ENCODE data around the gene ITGA11.

DNA sequence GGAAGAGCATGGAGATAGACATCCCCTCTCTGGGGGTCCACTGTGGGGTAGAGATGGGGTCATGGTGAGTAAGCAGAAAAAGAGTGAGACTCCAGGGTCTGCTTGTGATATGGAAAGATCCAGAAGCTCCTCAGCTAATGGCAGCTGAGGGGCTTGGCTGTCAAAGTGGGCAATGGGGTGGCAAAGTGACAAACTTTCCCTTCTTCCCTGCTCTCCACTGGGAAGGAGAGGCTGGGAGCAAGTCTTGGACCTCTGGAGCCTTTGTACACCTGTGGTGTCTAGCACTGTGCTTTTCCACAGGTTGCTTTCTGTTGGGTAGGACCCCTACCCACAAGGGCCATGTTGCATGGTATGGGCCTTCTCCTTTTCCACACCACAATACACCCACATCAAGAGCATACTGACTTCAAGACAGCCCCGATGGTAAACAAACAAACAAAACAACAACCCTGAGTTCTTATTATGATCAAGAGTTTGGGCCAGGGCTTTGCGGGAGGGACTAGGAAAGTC, 3.5 kb downstream of the ITGA11 start:
- TF ChIP-seq POLR2AphosphoS5 (IDR thresholded peaks at IDR 0.05; ENCODE audit: low read depth, low read length) (no peak), TAF1 (IDR thresholded peaks at IDR 0.05; ENCODE audit: borderline replicate concordance, low read depth, low read length) (no peak)

Data from GM12892 (cell line).